HG02973 (cell line): ENCODE results near the gene SLC45A1.
A peak's percentile ranks its signal among the peaks of the same experiment; 100 is the strongest.
"Not testable (repeated sequence)": the region's sequence is repeated elsewhere in the genome, so short reads cannot be mapped to it uniquely, and the experiment has no call there.

ENCODE experiments used
- ATAC-seq: cut with Tn5 transposase; IDR thresholded peaks from one replicate; pipeline ENCODE4 v1.9.1; 2021; ENCODE audit warnings: moderate library complexity; ENCODE audit not compliant: unreplicated experiment

Gene SLC45A1

GRCh38 chr1:8317647-8318381 is at the start of gene SLC45A1:
TSS of gene SLC45A1 (plus strand) at chr1:8318114. CDS start at chr1:8324330, 6,216 bp downstream.
- ATAC-seq = no peak

GRCh38 chr1:8273036-8273435 is 44.9 kb upstream of the SLC45A1 start:
- no peak for ATAC-seq

- ATAC-seq = no peak
Observed at GRCh38 chr1:8274352-8274751, 43.6 kb upstream of the SLC45A1 start.

- no peak for ATAC-seq
Observed at GRCh38 chr1:8276173-8276914, 41.6 kb upstream of the SLC45A1 start.

- no peak for ATAC-seq
Observed at GRCh38 chr1:8276932-8277331, 41.0 kb upstream of the SLC45A1 start.

- ATAC-seq = not testable (repeated sequence)
Observed at GRCh38 chr1:8278677-8279076, 39.2 kb upstream of the SLC45A1 start.

- ATAC-seq = no peak
Observed at GRCh38 chr1:8281843-8282509, 35.9 kb upstream of the SLC45A1 start.

- peak; percentile 97 for ATAC-seq
Observed at GRCh38 chr1:8283058-8283884, 34.6 kb upstream of the SLC45A1 start.

DNA sequence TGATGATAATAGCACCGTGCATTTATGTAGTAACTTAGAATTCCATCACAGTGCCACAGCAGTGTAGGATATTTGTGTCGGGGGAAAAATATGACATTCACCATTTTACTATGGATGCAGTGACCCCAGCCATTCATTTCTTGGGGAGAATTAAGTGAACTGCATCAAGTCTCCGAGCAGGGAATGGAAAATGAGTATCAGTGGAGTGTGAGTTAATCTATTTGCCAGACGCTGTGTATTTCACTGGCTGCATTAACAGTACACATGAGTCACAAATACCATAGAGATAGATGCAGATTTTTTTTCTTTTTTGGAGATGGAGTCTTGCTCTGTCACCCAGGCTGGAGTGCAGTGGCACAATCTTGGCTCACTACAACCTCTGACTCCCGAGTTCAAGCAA is 33.8 kb upstream of the SLC45A1 start:
- ATAC-seq = no peak

DNA sequence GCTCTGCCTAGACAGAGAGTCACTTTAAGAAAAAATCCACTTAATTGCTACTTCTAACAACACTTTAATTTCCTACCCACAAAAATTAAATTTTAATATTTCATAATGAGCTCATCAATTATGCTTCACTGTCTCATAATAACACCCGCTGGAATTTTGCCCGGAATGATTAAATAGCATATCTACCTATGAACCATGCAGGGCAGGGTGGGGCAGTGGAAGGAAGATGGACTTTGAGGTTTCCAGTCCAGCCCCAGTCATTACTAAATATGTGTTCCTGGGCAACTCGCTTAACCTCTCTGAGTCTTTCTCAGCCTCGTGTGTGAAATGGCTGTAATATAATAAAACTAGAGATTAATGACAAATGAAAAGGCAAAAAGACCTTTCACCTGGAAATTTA is 32.8 kb upstream of the SLC45A1 start:
- no peak for ATAC-seq

GRCh38 chr1:8285965-8286364 is 31.9 kb upstream of the SLC45A1 start:
- no peak for ATAC-seq

DNA sequence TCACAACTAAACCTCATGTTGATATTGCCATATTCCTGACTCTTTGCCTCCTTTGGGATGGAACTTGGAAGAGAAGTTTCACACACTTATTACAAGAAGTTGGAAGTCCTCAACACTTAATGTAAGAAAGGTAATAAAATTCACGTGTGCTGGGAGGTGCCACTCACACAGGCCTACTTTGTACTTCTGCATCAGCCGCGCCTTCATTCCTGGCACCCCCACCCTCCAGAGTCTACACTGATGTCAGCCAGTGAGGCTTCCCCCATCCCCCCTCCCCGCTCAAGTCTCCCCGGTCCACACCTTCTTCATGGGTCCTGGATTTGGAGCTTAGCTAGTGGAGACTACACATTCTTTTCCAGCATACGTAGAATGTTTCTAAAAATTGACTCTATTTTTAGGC is 24.8 kb upstream of the SLC45A1 start:
- no peak for ATAC-seq

DNA sequence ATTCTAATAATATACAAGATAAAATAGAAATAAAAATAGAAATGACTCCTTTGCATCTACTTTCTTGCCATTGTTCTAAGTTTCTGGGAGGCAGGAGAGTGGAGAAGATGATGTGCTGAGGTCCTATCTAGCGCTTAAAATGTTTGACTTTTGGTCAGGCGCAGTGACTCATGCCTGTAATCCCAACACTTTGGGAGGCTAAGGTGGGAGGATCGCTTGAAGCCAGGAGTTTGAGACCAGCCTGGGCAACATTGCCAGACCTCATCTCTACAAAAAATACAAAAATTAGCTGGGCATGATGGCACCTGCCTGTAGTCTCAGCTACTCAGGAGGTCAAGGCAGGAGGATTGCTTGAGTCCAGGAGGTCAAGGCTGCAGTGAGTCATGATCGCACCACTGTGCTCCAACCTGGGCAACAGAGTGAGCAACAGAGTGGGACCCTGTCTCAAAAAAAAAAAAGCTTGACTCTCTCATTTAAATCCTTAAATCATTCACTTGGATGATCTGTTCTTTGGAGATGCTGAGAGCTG is 24.2 kb upstream of the SLC45A1 start:
- ATAC-seq = no peak

- no peak for ATAC-seq
Observed at GRCh38 chr1:8294170-8294697, 23.7 kb upstream of the SLC45A1 start.

GRCh38 chr1:8297245-8297644 is 20.7 kb upstream of the SLC45A1 start:
- no peak for ATAC-seq

- ATAC-seq = no peak
Observed at GRCh38 chr1:8299963-8300362, 18.0 kb upstream of the SLC45A1 start.

- ATAC-seq = no peak
Observed at GRCh38 chr1:8302081-8302956, 15.6 kb upstream of the SLC45A1 start.

DNA sequence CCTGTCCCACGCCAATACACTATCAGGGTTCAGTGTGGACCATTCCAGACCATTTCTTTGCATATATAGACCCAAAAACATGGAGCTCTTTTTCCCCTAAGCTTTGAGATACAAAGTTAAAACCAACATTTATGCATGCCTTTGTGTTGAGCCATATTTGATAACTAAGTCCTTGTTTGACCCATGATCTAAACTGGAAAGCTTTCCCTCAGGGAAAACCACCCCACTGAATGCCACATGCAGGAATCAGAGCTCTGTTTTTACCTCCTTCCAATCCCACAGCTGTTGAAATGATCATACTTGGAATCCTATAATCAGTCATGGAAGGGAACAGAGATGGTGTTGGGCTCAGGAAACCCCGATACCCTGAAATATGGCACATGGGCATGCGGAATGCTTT is 14.8 kb upstream of the SLC45A1 start:
- ATAC-seq = no peak

GRCh38 chr1:8303876-8304275 is 14.0 kb upstream of the SLC45A1 start:
- ATAC-seq = no peak

DNA sequence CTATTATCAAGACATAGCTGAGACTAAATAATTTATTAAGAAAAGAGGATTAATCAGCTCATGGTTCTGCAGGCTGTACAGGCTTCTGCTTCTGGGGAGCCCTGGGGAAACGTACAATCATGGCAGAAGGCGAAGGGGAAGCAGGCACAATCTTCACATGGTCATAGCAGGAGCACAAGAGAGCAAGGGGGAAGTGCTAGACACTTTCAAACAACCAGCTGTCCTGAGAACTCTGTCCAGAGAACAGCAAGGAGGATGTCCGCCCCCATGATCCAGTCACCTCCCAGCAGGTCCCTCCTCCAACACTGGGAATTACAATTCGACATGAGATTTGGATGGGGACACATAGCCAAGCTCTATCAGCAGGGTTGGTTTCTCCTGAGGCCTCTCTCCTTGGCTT is 10.3 kb upstream of the SLC45A1 start:
- ATAC-seq = no peak
